ENCODE results near the gene LRP8.

Gene LRP8

DNA sequence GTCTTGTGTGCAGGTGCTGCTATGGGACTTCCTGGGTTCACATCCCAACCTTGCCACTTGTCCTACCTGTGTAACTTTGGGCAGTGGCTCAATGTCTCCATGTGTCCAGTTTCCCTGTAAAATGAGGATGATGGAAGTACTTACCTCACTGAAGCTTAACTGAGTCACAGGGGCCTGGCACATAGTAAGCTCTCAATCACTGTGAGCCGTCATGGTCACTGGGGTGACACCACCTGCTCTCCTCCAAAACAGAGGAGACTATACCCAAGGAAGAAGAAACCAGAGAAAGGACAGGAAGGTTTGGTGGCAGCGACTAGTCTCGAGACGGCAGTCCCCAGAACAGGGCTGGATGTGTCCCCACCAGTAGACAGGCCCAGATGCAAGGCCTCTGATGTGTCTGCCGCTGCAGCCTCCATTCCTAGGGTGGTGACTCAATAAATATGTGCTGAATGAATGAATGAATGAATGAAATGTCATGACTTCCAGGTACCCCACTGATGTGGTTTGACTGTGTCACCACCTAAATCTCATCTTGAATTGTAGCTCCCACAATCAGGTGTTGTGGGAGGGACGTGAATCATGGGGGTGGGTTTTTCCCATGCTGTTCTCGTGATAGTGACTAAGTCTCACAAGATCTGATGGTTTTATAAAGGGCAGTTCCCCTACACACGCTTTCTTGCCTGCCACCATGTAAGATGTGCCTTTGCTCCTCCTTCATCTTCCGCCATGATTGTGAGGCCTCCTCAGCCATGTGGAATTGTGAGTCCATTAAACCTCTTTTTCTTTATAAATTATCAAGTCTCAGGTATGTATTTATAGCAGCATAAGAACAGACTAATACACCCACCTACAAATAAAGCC, 13.0 kb upstream of the LRP8 start:
- Histone ChIP-seq H3K36me3 (ENCODE audit: control insufficient read depth, insufficient read depth, low read length) (peaks cover 2% of the 10 kb centered on the region), H3K27me3 (replicated peaks; ENCODE audit: control insufficient read depth, insufficient read depth, low read length) (no peaks in the 10 kb centered on the region), H3K4me3 (replicated peaks; ENCODE audit: low read depth, low read length) (no peak overlapping the region)
- no peak for DNase-seq (ENCODE audit: extremely low read depth, insufficient read length)
- TF ChIP-seq, protein P1, sequence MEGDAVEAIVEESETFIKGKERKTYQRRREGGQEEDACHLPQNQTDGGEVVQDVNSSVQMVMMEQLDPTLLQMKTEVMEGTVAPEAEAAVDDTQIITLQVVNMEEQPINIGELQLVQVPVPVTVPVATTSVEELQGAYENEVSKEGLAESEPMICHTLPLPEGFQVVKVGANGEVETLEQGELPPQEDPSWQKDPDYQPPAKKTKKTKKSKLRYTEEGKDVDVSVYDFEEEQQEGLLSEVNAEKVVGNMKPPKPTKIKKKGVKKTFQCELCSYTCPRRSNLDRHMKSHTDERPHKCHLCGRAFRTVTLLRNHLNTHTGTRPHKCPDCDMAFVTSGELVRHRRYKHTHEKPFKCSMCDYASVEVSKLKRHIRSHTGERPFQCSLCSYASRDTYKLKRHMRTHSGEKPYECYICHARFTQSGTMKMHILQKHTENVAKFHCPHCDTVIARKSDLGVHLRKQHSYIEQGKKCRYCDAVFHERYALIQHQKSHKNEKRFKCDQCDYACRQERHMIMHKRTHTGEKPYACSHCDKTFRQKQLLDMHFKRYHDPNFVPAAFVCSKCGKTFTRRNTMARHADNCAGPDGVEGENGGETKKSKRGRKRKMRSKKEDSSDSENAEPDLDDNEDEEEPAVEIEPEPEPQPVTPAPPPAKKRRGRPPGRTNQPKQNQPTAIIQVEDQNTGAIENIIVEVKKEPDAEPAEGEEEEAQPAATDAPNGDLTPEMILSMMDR (IDR thresholded peaks at IDR 0.05; ENCODE audit: insufficient read depth, low read length, poor library complexity, severe bottlenecking), result no peak

DNA sequence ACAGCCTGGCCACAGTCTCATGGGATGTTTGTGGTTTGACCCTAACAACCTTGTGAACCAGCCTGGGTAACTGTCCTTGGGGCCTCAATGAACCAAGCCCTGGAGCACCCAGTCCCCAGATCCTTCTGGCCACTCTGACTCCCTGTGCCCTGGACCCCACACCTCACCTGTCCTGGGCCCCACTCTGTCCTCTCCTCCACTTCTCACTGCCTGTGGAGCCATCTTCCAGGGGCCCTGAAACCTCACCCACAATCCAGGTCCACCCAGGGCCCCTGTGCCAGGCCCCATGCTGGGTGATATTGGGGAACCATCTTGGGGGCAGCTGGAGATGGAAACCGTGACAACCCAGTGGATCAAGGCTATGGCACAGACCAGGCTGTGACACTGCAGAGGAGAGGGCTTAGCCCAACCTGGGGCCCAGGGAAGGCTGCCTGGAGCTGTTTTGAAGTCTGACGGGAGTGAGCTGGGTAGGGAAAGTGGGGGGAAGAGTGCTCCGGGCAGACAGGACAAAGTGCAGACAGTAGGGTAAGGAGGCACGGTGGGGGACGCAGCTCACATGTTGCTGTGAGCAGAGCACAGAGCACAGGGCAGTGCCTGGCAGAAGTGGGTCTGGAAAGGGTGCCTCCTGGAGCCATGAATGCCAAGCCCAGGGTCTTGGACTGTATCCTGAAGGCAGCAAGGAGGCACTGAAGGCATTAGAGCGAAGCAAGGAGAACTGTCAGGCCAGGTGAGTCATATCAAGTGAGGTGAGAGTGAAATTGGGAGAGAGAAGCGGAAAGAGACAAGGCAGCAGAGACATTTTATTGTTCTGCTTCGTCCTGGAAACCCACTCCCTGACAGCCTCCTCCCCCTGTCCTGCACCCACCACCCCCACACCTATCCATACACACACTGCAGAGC, 12.1 kb upstream of the LRP8 start:
- DNase-seq (ENCODE audit: extremely low read depth, insufficient read length), result no peak
- TF ChIP-seq, protein P1 (IDR thresholded peaks at IDR 0.05; ENCODE audit: insufficient read depth, low read length, poor library complexity, severe bottlenecking), result no peak
- H3K36me3 ChIP-seq (ENCODE audit: control insufficient read depth, insufficient read depth, low read length), result peaks cover 2% of the 10 kb centered on the region
- no peaks in the 10 kb centered on the region for H3K27me3 ChIP-seq (replicated peaks; ENCODE audit: control insufficient read depth, insufficient read depth, low read length)
- H3K4me3 ChIP-seq (replicated peaks; ENCODE audit: low read depth, low read length), result no peak overlapping the region

- H3K36me3 ChIP-seq (ENCODE audit: control insufficient read depth, insufficient read depth, low read length), result peaks cover 2% of the 10 kb centered on the region
- DNase-seq (ENCODE audit: extremely low read depth, insufficient read length), result no peak
- no peaks in the 10 kb centered on the region for H3K27me3 ChIP-seq (replicated peaks; ENCODE audit: control insufficient read depth, insufficient read depth, low read length)
- no peak overlapping the region for H3K4me3 ChIP-seq (replicated peaks; ENCODE audit: low read depth, low read length)
- TF ChIP-seq, protein P1 (IDR thresholded peaks at IDR 0.05; ENCODE audit: insufficient read depth, low read length, poor library complexity, severe bottlenecking), result no peak
Measured at GRCh38 chr1:53338423-53338822, 10.6 kb upstream of the LRP8 start.

DNA sequence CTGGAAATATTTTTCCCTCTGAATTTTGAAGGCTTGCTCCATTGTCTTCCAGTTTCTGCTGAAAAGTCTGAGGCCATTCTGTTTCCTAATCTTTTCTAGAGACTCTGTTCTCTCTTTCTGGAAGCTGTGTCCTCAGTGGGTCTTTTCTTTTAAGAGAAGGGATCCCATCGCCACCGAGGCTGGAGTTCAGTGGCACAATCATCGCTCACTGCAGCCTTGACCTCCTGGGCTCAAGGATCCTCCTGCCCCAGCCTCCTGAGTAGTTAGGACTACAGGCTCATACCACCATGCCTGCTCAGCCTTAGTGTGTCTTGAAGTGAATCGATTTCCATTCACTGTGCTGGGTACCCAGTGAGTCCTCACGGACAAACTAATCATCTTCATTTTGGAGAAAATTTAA, 9.6 kb upstream of the LRP8 start:
- DNase-seq (ENCODE audit: extremely low read depth, insufficient read length), result no peak
- TF ChIP-seq, protein P1 (IDR thresholded peaks at IDR 0.05; ENCODE audit: insufficient read depth, low read length, poor library complexity, severe bottlenecking), result no peak
- peaks cover 2% of the 10 kb centered on the region for H3K36me3 ChIP-seq (ENCODE audit: control insufficient read depth, insufficient read depth, low read length)
- no peaks in the 10 kb centered on the region for H3K27me3 ChIP-seq (replicated peaks; ENCODE audit: control insufficient read depth, insufficient read depth, low read length)
- no peak overlapping the region for H3K4me3 ChIP-seq (replicated peaks; ENCODE audit: low read depth, low read length)

DNA sequence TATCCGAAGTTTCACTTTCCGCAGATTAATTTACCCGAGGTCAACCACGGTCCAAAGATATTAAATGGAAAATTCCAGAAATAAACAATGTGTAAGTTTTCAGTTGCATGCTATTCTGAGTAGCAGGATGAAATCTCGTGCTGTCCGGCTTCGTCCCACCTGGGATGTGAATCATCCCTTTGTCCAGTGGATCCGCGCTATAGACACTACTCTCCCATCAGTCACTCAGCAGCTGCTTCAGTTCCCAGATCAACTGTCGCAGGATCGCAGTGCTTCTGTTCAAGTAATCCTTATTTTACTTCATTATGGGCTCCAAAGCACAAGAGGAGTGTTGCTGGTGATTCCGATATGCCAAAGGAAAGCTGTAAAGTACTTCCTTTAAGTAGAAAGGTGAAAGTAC, 8.3 kb upstream of the LRP8 start:
- peaks cover 2% of the 10 kb centered on the region for H3K36me3 ChIP-seq (ENCODE audit: control insufficient read depth, insufficient read depth, low read length)
- no peak for DNase-seq (ENCODE audit: extremely low read depth, insufficient read length)
- TF ChIP-seq, protein P1 (IDR thresholded peaks at IDR 0.05; ENCODE audit: insufficient read depth, low read length, poor library complexity, severe bottlenecking), result no peak
- H3K4me3 ChIP-seq (replicated peaks; ENCODE audit: low read depth, low read length), result no peak overlapping the region
- H3K27me3 ChIP-seq (replicated peaks; ENCODE audit: control insufficient read depth, insufficient read depth, low read length), result no peaks in the 10 kb centered on the region
